Activated CD4-positive, CD25-positive, alpha-beta regulatory T cell (primary cell): ENCODE measurements around the gene FOXI3.
"Not testable (repeated sequence)": the region's sequence is repeated elsewhere in the genome, so short reads cannot be mapped to it uniquely, and the experiment has no call there.

ENCODE experiments used
- DNase-seq, 4 experiments: peaks; one replicate each; lab custom pipeline; 2025; lab: John Stamatoyannopoulos, UW

The FOXI3 gene

DNA sequence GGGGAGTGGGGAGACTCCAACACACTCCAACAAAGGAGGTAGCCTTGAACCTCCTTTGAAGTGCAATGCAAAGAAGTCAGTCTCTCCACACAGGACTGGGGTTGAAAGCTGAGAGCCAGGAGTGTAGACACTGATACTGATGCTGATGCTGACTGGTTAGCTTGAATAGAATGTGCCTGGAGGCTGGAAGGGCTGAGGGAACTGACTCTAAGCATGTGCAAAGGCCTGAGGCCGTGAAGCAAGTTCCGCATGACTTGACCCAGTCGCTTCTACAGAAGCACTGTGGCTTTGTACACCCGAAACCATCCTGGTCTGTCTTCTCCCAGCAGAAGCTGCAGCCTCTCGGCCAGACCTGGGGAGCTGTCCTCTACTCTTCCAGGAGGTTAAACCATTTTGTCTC, 10.4 kb downstream of the FOXI3 start:
- DNase-seq: no peak

GRCh38 chr2:88437010-88437409, 15.5 kb downstream of the FOXI3 start:
- DNase-seq: no peak

DNA sequence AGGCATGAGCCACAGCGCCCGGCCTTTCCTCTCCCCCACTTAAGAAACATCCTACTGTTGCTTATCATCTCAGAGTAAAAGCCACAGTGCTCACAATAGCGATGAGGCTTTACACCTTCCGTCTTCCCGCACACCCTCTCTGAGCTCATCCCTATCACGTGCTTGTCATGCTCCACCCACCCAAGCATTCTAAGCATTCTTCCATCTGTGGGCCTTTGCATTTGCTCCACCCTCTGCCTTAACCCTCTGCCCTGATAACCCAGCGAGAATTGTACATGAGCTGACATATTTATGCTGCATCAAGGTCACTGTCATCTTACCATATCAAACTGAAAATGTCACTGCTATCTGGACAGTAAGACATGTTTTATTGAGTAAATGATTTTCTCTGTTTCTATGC, 22.6 kb downstream of the FOXI3 start:
- no peak for DNase-seq

DNA sequence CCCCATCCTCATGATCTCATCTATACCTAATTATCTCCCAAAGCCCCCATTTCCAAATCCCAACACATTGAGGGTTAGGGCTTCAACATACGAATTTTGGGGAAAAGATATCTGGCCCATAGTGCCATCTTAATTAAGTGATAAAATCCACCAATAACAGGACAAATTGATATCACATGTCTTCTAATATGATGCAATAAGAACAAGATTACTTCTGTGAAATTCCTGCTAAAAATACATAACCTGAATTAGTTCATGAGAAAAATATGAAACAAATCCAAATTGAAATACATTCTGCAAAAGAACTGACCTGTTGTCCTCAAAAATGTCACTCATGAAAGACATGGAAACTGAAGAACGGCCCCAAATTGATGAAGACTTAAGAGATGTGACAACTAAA, 28.8 kb downstream of the FOXI3 start:
- no peak for DNase-seq

DNA sequence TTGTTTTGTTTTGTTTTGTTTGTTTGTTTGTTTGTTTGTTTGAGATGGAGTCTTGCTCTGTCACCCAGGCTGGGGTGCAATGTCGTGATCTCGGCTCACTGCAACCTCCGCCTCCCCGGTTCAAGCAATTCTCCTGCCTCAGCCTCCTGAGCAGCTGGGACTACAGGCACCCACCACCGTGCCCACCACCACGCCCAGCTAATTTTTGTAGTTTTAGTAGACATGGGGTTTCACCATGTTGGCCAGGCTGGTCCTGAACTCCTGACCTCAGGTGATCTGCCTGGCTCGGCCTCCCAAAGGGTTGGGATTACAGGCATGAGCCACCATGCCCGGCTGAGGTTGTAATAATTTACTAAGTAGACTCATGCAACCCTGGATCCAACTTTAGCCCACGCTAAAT, 33.4 kb downstream of the FOXI3 start:
- not testable (repeated sequence) for DNase-seq

DNA sequence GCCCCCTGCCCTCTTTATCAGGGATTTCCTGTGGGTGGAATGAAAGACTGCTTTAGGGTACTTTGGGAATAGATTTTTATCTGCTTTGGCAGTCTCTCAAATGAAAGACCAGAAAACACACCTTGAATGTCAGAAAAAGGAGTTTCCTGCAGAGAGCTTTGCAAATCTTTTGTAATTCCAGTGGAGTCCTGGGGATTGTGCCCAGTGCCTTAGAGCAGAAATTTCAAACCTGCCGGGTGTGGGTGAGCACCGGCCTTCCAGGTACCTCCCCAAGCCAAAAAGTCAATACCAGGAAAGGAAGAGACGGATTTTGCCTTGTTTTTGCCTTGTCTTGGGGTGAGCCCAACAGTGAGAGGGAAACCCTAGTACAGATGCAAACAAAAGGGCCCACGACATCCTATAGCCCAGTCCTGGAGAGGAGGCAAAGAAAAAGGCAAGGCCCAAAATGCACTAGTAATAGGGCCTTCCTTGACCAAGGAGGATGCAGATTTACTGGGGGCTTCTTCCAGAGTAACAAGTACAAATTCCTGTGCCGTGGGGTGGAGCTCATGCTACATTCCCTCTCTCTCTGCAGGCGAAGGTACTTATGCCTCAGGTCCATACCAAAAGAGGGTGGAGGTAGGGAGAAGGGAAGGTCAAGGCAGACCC, 36.4 kb downstream of the FOXI3 start:
- DNase-seq: no peak

- not testable (repeated sequence) for DNase-seq
Measured at GRCh38 chr2:88408870-88409269, 43.6 kb downstream of the FOXI3 start.

GRCh38 chr2:88400037-88400767, 52.3 kb downstream of the FOXI3 start:
- DNase-seq: no peak

DNA sequence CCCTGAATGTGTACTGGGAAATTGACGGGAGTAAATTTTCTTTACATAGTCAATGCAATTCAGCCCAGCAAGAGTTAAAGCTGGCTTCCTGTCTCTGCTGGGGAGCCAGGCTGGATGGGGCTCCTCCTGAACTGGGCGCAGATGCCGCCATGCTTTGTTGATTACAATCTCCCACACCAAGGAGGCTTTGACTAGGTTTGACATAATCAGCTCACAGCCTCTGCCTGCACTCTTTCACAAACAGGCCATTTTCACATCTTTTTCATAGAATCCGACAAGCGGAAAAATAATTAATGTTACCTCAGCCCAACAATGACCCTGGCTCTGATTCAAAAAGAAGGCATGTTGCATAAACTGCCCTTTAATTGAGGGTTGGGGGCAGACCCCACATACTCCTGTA, 54.3 kb downstream of the FOXI3 start:
- no peak for DNase-seq
